Spleen (tissue), 11 donors: ENCODE results near the gene IL22RA2. TPM values are rescaled to one million over a fixed set of nuclear protein-coding genes. Genes with fewer than 3 reads are reported as not detected.

Source experiments
- DNase-seq: peaks from one replicate; pipeline ENCODE4 v3.0.0-alpha.2; 2020
- H3K27ac ChIP-seq, 8 donors: fragments of 200-600 bp; sonication (generic) in 7 of 8; 1 replicate in 4 of 8; 2 replicates in 4 of 8; pipeline versions ENCODE4 v1.5.0 to v1.8.0; 2016 to 2021; ENCODE audit warnings: inconsistent platforms in 4 of 8, mild to moderate bottlenecking in 4 of 8, moderate library complexity in 1 of 8
- H3K27me3 ChIP-seq, 7 donors: fragments of 200-600 bp; sonication (generic) in 6 of 7; replicated peaks in 1 of 7; 1 replicate in 4 of 7; 2 replicates in 3 of 7; pipeline versions ENCODE4 v1.5.0 to v1.8.0; 2016 to 2021; ENCODE audit warnings: inconsistent platforms in 3 of 7, mild to moderate bottlenecking in 1 of 7
- H3K36me3 ChIP-seq, 6 donors: fragments of 200-600 bp; sonication (generic) in 5 of 6; 1 replicate in 4 of 6; 2 replicates in 2 of 6; pipeline versions ENCODE4 v1.5.0 to v1.8.0; 2016 to 2021; ENCODE audit warnings: inconsistent platforms in 2 of 6
- H3K4me1 ChIP-seq, 6 donors: fragments of 200-600 bp; sonication (generic) in 5 of 6; 1 replicate in 3 of 6; 2 replicates in 3 of 6; pipeline versions ENCODE4 v1.5.0 to v1.8.0; 2016 to 2021; ENCODE audit warnings: inconsistent platforms in 3 of 6
- H3K4me3 ChIP-seq, 8 donors: fragments of 200-600 bp; sonication (generic) in 7 of 8; 1 replicate in 4 of 8; 2 replicates in 4 of 8; pipeline versions ENCODE4 v1.5.0 to v1.8.0; 2016 to 2021; ENCODE audit warnings: inconsistent platforms in 4 of 8, mild to moderate bottlenecking in 4 of 8, moderate library complexity in 2 of 8
- H3K9me3 ChIP-seq, 8 donors: fragments of 200-600 bp; sonication (generic) in 7 of 8; 1 replicate in 4 of 8; 2 replicates in 4 of 8; pipeline versions ENCODE4 v1.5.0 to v1.8.0; 2016 to 2021; ENCODE audit warnings: inconsistent platforms in 4 of 8
- POLR2A ChIP-seq, 3 donors: fragments of 450-650 bp; IDR thresholded peaks; one replicate each; pipeline ENCODE4 v1.5.1; 2017; ENCODE audit warnings: antibody characterized with exemption in 3 of 3, mild to moderate bottlenecking in 1 of 3
- POLR2AphosphoS5 ChIP-seq, 3 donors: sonication (generic); formaldehyde crosslinking; IDR thresholded peaks; one replicate each; pipeline ENCODE4 v1.5.1; 2017; ENCODE audit warnings: antibody characterized with exemption in 3 of 3
- WGBS, 5 donors: extraction: QIAGEN DNeasy Blood & Tissue Kit in 3 of 5; methylation state at CpG; one replicate each; pipeline versions ENCODE4 v1.1.5 to v1.1.7; 2013 to 2018; 5-methylcytosine and 5-hydroxymethylcytosine counted together
- intact Hi-C: fragments of 100-400 bp; cut with DNase I; formaldehyde crosslinking; loops from one replicate; pipeline ENCODE4 v1.15.0; 2023; ENCODE audit warnings: low total_unique reads
- polyA plus RNA-seq, 3 donors: library from polyadenylated mRNA; stranded (reverse); fragments of 200-250 nt; gene quantifications; one replicate each; pipeline ENCODE4 v1.2.1, GENCODE V29; 2013
- total RNA-seq, 7 donors: library from RNA; depleted of rRNA in 3 of 7; stranded (reverse); fragments of >200 nt in 3 of 7; fragmentation: NEBNext Ultra II Directional in 4 of 7; extraction: Animal tissue kit (Norgen Biotek cat#: 25700) in 4 of 7; gene quantifications; one replicate each; pipeline versions ENCODE4 v1.1.0 to v1.2.1, GENCODE V29; 2016 to 2021
- TF ChIP-seq, protein P1 (sequence below), 11 experiments: fragments of 200-600 bp in 7 of 11; fragments of 450-650 bp in 4 of 11; sonication (generic) in 4 of 11; IDR thresholded peaks in 8 of 11; conservative IDR thresholded peaks in 3 of 11; 1 replicate in 7 of 11; 2 replicates in 4 of 11; pipeline versions ENCODE4 v1.4.0 to v1.8.0; 2016 to 2021; ENCODE audit warnings: antibody characterized with exemption in 11 of 11, inconsistent platforms in 4 of 11, mild to moderate bottlenecking in 1 of 11
- donor health status: healthy with polysubstance abuse.
- donor health status: DM: no; HTN: no; CAD: no; lungs with moderate emphysema.
- donor health status: DM: no; HTN: no; CAD: no.
- donor health status: Bipolar disorder and iron deficiency.
- donor health status: healthy.
- donor health status: DM: no; HTN: no; CAD: no.
- donor health status: DM: yes; HTN: yes; CAD: no.

IL22RA2 gene
- total and polyA plus RNA-seq, 10 donors, result 0.06 to 2.1 (median 0.19) TPM; not detected in 5

DNA sequence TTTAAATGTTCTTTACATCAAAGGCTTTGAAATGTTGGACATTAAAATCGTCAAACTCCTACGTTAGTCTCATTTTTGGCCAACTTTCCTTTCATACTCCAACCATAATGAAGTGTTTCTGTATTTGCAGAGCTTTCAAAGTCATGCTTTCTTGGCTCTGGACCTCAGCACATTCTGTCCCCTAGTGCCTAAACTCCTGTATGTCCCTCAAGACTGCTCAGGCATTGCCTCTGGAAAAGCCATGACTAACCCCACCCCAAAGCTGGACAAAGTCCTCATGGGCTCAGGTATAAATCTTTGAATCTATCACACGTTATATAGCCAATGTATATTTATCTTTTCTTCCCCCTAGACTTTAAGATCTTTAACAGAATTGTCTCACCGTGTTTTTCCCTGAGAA, 26.8 kb upstream of the IL22RA2 start:
- Histone ChIP-seq H3K9me3 (no peaks in the 10 kb centered on the region), H3K27ac (no peak overlapping the region), H3K36me3 (peaks cover 0 to 88% (median 72%) of the 10 kb centered on the region in 6 donors), H3K4me1 (peaks cover 0 to 70% (median 5%) of the 10 kb centered on the region in 6 donors), H3K4me3 (no peak overlapping the region), H3K27me3 (no peaks in the 10 kb centered on the region)
- TF ChIP-seq, protein P1, sequence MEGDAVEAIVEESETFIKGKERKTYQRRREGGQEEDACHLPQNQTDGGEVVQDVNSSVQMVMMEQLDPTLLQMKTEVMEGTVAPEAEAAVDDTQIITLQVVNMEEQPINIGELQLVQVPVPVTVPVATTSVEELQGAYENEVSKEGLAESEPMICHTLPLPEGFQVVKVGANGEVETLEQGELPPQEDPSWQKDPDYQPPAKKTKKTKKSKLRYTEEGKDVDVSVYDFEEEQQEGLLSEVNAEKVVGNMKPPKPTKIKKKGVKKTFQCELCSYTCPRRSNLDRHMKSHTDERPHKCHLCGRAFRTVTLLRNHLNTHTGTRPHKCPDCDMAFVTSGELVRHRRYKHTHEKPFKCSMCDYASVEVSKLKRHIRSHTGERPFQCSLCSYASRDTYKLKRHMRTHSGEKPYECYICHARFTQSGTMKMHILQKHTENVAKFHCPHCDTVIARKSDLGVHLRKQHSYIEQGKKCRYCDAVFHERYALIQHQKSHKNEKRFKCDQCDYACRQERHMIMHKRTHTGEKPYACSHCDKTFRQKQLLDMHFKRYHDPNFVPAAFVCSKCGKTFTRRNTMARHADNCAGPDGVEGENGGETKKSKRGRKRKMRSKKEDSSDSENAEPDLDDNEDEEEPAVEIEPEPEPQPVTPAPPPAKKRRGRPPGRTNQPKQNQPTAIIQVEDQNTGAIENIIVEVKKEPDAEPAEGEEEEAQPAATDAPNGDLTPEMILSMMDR (IDR thresholded peaks at IDR 0.05 in 8 of 11, conservative IDR thresholded peaks at IDR 0.05 in 3 of 11), result no peak
- TF ChIP-seq POLR2A (IDR thresholded peaks at IDR 0.05) (no peak), POLR2AphosphoS5 (IDR thresholded peaks at IDR 0.05) (no peak)
- DNase-seq, result no peak
- intact Hi-C loops, result no loop called here
- 88 to 96% (median 96%) methylated on average over 4 of the region's 4 CpGs for WGBS, 5 donors

DNA sequence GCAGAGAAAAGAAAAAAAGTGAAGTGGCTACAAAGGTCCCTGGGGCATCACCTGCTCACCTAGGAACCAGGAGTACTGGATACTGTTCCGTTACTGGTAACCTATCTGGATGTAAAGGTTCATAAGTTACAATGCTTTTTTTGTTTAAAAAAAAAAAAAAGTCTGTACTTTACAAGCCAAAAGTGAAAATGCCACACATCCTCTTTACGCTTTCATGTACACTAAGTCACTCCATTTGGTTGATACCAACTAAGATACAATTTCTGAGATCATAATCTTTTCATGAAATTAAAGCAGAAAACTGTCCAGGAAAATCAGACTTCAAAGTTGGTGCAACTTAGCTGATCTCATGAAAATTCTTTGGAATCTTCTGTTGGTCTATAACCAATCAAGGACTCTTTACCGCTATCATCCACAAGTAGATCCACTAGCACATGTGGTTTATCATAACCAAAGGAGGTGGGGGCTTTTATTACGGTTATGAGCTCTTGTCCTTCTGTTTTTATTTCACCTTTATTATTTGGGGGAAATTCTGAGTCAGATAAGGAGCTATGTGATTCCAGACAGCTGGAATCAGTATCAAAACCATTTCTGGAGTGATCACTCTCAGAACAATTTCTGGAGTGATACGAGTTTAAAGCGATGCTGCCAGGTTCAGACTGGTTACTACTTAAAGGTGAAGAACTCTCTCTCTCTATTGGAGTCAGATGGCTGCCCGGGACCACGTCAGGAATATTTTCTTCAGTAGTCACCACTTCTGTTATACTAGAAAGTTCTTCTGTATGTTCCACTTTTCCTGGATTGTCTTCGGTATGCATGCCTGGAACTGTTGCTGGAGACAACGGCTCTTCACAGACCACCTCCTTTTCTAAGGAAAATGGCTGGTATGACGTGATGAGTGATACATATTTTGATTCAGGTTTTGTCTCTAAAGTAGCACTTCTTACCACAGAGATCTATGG, 24.5 kb upstream of the IL22RA2 start:
- DNase-seq, result no peak
- WGBS, 5 donors, result 89 to 97% (median 93%) methylated on average over 11 of the region's 11 CpGs
- H3K4me1 ChIP-seq, result peaks cover 0 to 47% (median 5%) of the 10 kb centered on the region in 6 donors
- TF ChIP-seq, protein P1 (IDR thresholded peaks at IDR 0.05 in 8 of 11, conservative IDR thresholded peaks at IDR 0.05 in 3 of 11), result no peak
- TF ChIP-seq POLR2AphosphoS5 (IDR thresholded peaks at IDR 0.05), result no peak
- no peak for TF ChIP-seq POLR2A (IDR thresholded peaks at IDR 0.05)
- no peaks in the 10 kb centered on the region for H3K9me3 ChIP-seq
- no peaks in the 10 kb centered on the region for H3K27me3 ChIP-seq
- intact Hi-C loops, result no loop called here
- H3K36me3 ChIP-seq, result peaks cover 0 to 65% (median 50%) of the 10 kb centered on the region in 6 donors
- H3K27ac ChIP-seq, result peak overlapping the region in 2 of 8 donors; percentile 0 to 10
- H3K4me3 ChIP-seq, result no peak overlapping the region

DNA sequence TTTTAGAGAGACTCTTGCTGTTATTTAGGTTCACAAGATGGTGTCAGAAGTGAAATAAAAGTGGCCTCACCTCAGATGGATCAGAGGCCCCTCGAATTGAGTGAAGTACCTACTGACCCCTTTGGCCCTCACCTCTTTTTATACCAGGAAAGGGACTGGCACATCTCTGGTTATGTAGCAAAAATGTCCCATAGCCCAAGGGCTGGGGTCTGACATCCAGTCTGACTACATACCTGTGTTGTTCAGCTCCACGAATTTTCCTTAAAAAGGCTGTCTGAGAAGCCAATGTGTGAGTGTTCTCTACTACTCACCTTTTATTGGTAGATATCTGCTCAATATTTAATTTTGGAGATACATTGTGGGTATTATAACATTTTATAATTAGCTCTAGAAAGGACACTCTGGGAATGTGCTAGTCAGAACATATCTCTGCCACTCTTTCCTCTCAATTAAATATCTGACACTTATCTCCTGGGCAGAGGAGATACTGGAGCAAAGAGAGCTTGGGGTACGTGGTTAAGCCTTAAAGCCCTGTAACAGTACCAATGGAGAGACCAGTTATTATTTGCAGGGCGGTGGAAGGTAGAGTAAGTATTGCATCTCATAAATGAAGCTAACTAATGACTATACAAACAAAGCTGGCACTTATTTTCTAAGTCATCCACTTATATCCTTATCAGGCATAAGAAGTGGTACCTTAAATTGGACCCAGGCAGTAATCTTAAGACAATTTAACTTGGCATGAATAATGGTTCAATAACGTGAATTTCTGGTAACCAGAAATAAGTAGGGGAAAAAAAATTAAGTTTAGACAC, 20.0 kb upstream of the IL22RA2 start:
- intact Hi-C loops, result no loop called here
- H3K36me3 ChIP-seq, result peaks cover 0 to 23% (median 16%) of the 10 kb centered on the region in 6 donors

More for the DNA sequence above, 20.0 kb upstream of the IL22RA2 start:
- TF ChIP-seq POLR2AphosphoS5 (IDR thresholded peaks at IDR 0.05) (no peak), POLR2A (IDR thresholded peaks at IDR 0.05) (no peak)
- TF ChIP-seq, protein P1 (IDR thresholded peaks at IDR 0.05 in 8 of 11, conservative IDR thresholded peaks at IDR 0.05 in 3 of 11), result no peak
- 78 to 87% (median 84%) methylated on average over 5 of the region's 5 CpGs for WGBS, 5 donors
- Histone ChIP-seq H3K27me3 (no peaks in the 10 kb centered on the region), H3K27ac (no peak overlapping the region), H3K4me3 (no peak overlapping the region), H3K4me1 (peaks cover 0 to 30% (median 4%) of the 10 kb centered on the region in 6 donors), H3K9me3 (peaks cover 0 to 24% (median 17%) of the 10 kb centered on the region in 8 donors)
- no peak for DNase-seq
